AG10803 (cell line): ENCODE measurements around the gene ZNF827.

Experiments
- DNase-seq: peaks from one replicate; pipeline ENCODE4 v3.0.0; 2010; ENCODE audit warnings: low read depth
- H3K4me3 ChIP-seq: 2 replicates; pipeline ENCODE4 v1.5.1; 2011; ENCODE audit warnings: mild to moderate bottlenecking, low read length, control low read depth
- TF ChIP-seq, protein P1 (sequence below): conservative IDR thresholded peaks from 2 replicates; pipeline ENCODE4 v1.5.1; 2011; ENCODE audit warnings: mild to moderate bottlenecking, low read length, control low read depth, inconsistent platforms

ZNF827 gene

DNA sequence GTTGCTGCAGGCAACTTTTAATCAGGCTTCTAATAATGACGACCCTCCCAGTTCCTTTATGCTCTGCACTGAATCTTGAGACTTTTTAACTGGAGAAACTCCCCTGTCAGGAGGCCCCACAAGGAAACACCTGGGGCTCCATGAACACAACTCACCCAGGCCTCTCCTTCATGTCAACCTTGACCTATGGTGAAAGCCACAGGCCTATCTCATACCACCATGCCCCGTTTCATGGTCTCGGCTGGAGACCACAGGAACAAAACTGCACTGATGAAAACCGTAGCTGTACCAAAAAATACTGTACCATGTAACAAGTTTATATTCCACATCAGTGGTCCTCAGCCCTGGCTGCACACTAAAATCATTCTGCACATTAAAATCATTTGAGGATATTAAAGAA lies 57.0 kb downstream of the ZNF827 start:
- TF ChIP-seq, protein P1, sequence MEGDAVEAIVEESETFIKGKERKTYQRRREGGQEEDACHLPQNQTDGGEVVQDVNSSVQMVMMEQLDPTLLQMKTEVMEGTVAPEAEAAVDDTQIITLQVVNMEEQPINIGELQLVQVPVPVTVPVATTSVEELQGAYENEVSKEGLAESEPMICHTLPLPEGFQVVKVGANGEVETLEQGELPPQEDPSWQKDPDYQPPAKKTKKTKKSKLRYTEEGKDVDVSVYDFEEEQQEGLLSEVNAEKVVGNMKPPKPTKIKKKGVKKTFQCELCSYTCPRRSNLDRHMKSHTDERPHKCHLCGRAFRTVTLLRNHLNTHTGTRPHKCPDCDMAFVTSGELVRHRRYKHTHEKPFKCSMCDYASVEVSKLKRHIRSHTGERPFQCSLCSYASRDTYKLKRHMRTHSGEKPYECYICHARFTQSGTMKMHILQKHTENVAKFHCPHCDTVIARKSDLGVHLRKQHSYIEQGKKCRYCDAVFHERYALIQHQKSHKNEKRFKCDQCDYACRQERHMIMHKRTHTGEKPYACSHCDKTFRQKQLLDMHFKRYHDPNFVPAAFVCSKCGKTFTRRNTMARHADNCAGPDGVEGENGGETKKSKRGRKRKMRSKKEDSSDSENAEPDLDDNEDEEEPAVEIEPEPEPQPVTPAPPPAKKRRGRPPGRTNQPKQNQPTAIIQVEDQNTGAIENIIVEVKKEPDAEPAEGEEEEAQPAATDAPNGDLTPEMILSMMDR = no peak
- no peak overlapping the region for H3K4me3 ChIP-seq
- no peak for DNase-seq

- DNase-seq = no peak
- TF ChIP-seq, protein P1 = no peak
Observed at GRCh38 chr4:145880355-145880960, 58.2 kb downstream of the ZNF827 start.

GRCh38 chr4:145879598-145879997 lies 59.0 kb downstream of the ZNF827 start:
- DNase-seq = no peak
- no peak overlapping the region for H3K4me3 ChIP-seq
- TF ChIP-seq, protein P1 = no peak

More at GRCh38 chr4:145880355-145880960, 58.2 kb downstream of the ZNF827 start:
- H3K4me3 ChIP-seq = no peak overlapping the region

GRCh38 chr4:145878501-145879435 lies 59.9 kb downstream of the ZNF827 start:
- TF ChIP-seq, protein P1 = no peak
- H3K4me3 ChIP-seq = no peak overlapping the region
- no peak for DNase-seq

GRCh38 chr4:145876531-145877180 lies 62.0 kb downstream of the ZNF827 start:
- DNase-seq = no peak
- H3K4me3 ChIP-seq = no peak overlapping the region
- TF ChIP-seq, protein P1 = no peak

DNA sequence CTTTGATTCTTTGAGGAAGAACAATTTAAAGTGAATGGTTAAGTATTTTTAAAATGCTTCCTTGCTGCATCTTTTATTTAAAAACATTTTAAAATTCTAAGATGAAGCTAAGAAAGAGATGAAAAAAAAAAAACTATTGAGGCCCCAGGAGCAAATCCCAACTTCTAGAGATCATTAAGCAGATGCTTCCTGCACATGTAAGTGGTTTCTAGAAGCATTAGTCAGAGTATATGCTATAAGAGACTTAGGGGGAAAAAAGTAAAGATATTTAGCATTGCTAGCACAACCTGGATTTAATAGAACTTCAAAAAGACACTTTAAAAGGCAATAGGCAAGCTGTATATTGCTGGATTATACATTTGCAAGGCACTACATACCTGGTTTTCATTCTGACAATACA lies 64.7 kb downstream of the ZNF827 start:
- TF ChIP-seq, protein P1 = no peak
- no peak overlapping the region for H3K4me3 ChIP-seq
- DNase-seq = no peak
